H9 (cell line): ENCODE data around the gene CETP. TPM values are rescaled to one million over a fixed set of nuclear protein-coding genes. Genes with fewer than 3 reads are reported as not detected.
A peak's percentile ranks its signal among the peaks of the same experiment; 100 is the strongest.

Experiments used
- DNase-seq: peaks from one replicate; pipeline ENCODE4 v3.0.0-alpha.2; 2017
- H2AFZ ChIP-seq: one replicate; pipeline ENCODE4 v1.6.1; 2013; ENCODE audit warnings: mild to moderate bottlenecking, low read length, control low read depth, moderate library complexity
- H2AK5ac ChIP-seq: 2 replicates; pipeline ENCODE4 v1.6.1; 2013; ENCODE audit warnings: low read length, control low read depth, mixed read lengths; ENCODE audit not compliant: insufficient read length
- H2BK120ac ChIP-seq: one replicate; pipeline ENCODE4 v1.6.1; 2013; ENCODE audit warnings: low read depth, mild to moderate bottlenecking, low read length, control low read depth, inconsistent platforms; ENCODE audit not compliant: poor library complexity, severe bottlenecking
- H2BK12ac ChIP-seq: 2 replicates; pipeline ENCODE4 v1.6.1; 2013; ENCODE audit warnings: low read length, control low read depth, mixed read lengths, low read depth; ENCODE audit not compliant: insufficient read length
- H2BK15ac ChIP-seq: 2 replicates; pipeline ENCODE4 v1.6.1; 2013; ENCODE audit warnings: low read depth, low read length, control low read depth
- H2BK20ac ChIP-seq: one replicate; pipeline ENCODE4 v1.6.1; 2013; ENCODE audit warnings: low read depth, mild to moderate bottlenecking, low read length, control low read depth, inconsistent platforms; ENCODE audit not compliant: poor library complexity, severe bottlenecking
- H2BK5ac ChIP-seq: 2 replicates; pipeline ENCODE4 v1.6.1; 2013; ENCODE audit warnings: low read length, control low read depth, mixed read lengths; ENCODE audit not compliant: insufficient read length
- H3K14ac ChIP-seq: 2 replicates; pipeline ENCODE4 v1.6.1; 2013; ENCODE audit warnings: low read length, control low read depth; ENCODE audit not compliant: insufficient read depth
- H3K18ac ChIP-seq: 2 replicates; pipeline ENCODE4 v1.6.1; 2013; ENCODE audit warnings: low read depth, mild to moderate bottlenecking, mixed read lengths, low read length, control low read depth; ENCODE audit not compliant: insufficient read length
- H3K23ac ChIP-seq: 2 replicates; pipeline ENCODE4 v1.6.1; 2013; ENCODE audit warnings: low read length, control low read depth, mixed read lengths, low read depth; ENCODE audit not compliant: insufficient read length
- H3K23me2 ChIP-seq: 2 replicates; pipeline ENCODE4 v1.6.1; 2013; ENCODE audit warnings: low read depth, mild to moderate bottlenecking, mixed read lengths, low read length, control low read depth; ENCODE audit not compliant: insufficient read length, poor library complexity, severe bottlenecking
- H3K27ac ChIP-seq: 2 replicates; pipeline ENCODE4 v1.5.1; 2013; ENCODE audit warnings: low read length, control low read depth, mixed read lengths, low read depth; ENCODE audit not compliant: insufficient read length
- H3K27me3 ChIP-seq: 2 replicates; pipeline ENCODE4 v1.6.1; 2013; ENCODE audit warnings: low read length, control low read depth, inconsistent platforms; ENCODE audit not compliant: insufficient read depth
- H3K4ac ChIP-seq: 2 replicates; pipeline ENCODE4 v1.6.1; 2013; ENCODE audit warnings: low read depth, mild to moderate bottlenecking, control low read depth, inconsistent platforms, low read length, moderate library complexity
- H3K4me1 ChIP-seq: 2 replicates; pipeline ENCODE4 v1.6.1; 2013; ENCODE audit warnings: low read length, control low read depth, inconsistent platforms; ENCODE audit not compliant: insufficient read depth
- H3K4me2 ChIP-seq: 2 replicates; pipeline ENCODE4 v1.6.1; 2013; ENCODE audit warnings: low read length, control low read depth, mixed read lengths; ENCODE audit not compliant: insufficient read length, insufficient read depth
- H3K56ac ChIP-seq: 2 replicates; pipeline ENCODE4 v1.6.1; 2013; ENCODE audit warnings: low read depth, mild to moderate bottlenecking, mixed read lengths, low read length, control low read depth; ENCODE audit not compliant: insufficient read length
- H3K79me1 ChIP-seq: 2 replicates; pipeline ENCODE4 v1.6.1; 2013; ENCODE audit warnings: low read depth, mild to moderate bottlenecking, moderate library complexity, low read length, control low read depth, inconsistent platforms; ENCODE audit not compliant: insufficient read depth, poor library complexity, severe bottlenecking
- H3K79me2 ChIP-seq: 2 replicates; pipeline ENCODE4 v1.6.1; 2013; ENCODE audit warnings: low read length, control low read depth, inconsistent platforms; ENCODE audit not compliant: insufficient read depth
- H3K9ac ChIP-seq: 2 replicates; pipeline ENCODE4 v1.6.1; 2013; ENCODE audit warnings: low read length, control low read depth, mixed read lengths; ENCODE audit not compliant: insufficient read length; ENCODE audit errors: extremely low read depth
- H3K9me3 ChIP-seq: one replicate; pipeline ENCODE4 v1.6.1; 2013; ENCODE audit warnings: low read depth, low read length, inconsistent platforms; ENCODE audit not compliant: control insufficient read depth
- H3T11ph ChIP-seq: one replicate; pipeline ENCODE4 v1.6.1; 2013; ENCODE audit warnings: mild to moderate bottlenecking, low read length, control low read depth, inconsistent platforms
- H4K20me1 ChIP-seq: one replicate; pipeline ENCODE4 v1.6.1; 2013; ENCODE audit not compliant: control insufficient read depth, insufficient read length, insufficient read depth
- H4K5ac ChIP-seq: 2 replicates; pipeline ENCODE4 v1.6.1; 2013; ENCODE audit warnings: low read depth, mild to moderate bottlenecking, mixed read lengths, low read length, control low read depth; ENCODE audit not compliant: insufficient read length
- H4K8ac ChIP-seq: replicated peaks from 2 replicates; pipeline ENCODE4 v1.6.1; 2013; ENCODE audit warnings: low read length, control low read depth, mixed read lengths, low read depth; ENCODE audit not compliant: insufficient read length
- H4K91ac ChIP-seq: 2 replicates; pipeline ENCODE4 v1.6.1; 2013; ENCODE audit warnings: low read depth, mild to moderate bottlenecking, moderate library complexity, mixed read lengths, low read length, control low read depth; ENCODE audit not compliant: insufficient read length
- H3K27ac Mint-ChIP-seq, 3 experiments: 2 replicates in 2 of 3; 3 replicates in 1 of 3; pipeline ENCODE4 v1.8.0; 2020 to 2021; ENCODE audit warnings: mixed read lengths in 3 of 3, mild to moderate bottlenecking in 1 of 3, moderate library complexity in 1 of 3
- H3K27me3 Mint-ChIP-seq: 2 replicates; pipeline ENCODE4 v1.8.0; 2021; ENCODE audit warnings: low read depth, mild to moderate bottlenecking, moderate library complexity, mixed read lengths
- H3K36me3 Mint-ChIP-seq, 3 experiments: 2 replicates in 2 of 3; 3 replicates in 1 of 3; pipeline ENCODE4 v1.8.0; 2020 to 2021; ENCODE audit warnings: low read depth in 3 of 3, mixed read lengths in 3 of 3; ENCODE audit not compliant: insufficient read depth in 1 of 3
- H3K4me1 Mint-ChIP-seq, 2 experiments: 2 replicates each; pipeline ENCODE4 v1.8.0; 2020; ENCODE audit warnings: mixed read lengths in 2 of 2
- H3K4me3 Mint-ChIP-seq, 2 experiments: 2 replicates in 1 of 2; 3 replicates in 1 of 2; pipeline ENCODE4 v1.8.0; 2020 to 2021; ENCODE audit warnings: mild to moderate bottlenecking in 2 of 2, mixed read lengths in 2 of 2, moderate library complexity in 1 of 2
- H3K9me3 Mint-ChIP-seq, 2 experiments: 2 replicates in 1 of 2; 3 replicates in 1 of 2; pipeline ENCODE4 v1.8.0; 2020; ENCODE audit warnings: mild to moderate bottlenecking in 2 of 2, mixed read lengths in 2 of 2, moderate library complexity in 1 of 2
- CTCF ChIP-seq: fragments of 200-600 bp; sonication (generic); conservative IDR thresholded peaks from 3 replicates; pipeline ENCODE4 v1.8.0; 2021; ENCODE audit warnings: antibody characterized with exemption, mild to moderate bottlenecking
- WGBS: extraction: QIAGEN DNeasy Blood & Tissue Kit; methylation state at CpG from one replicate; pipeline ENCODE4 v1.1.7; 2013; ENCODE audit warnings: missing lambda C conversion rate, low lambda C conversion rate, mixed read lengths; ENCODE audit not compliant: insufficient read length; ENCODE audit errors: extremely low coverage; 5-methylcytosine and 5-hydroxymethylcytosine counted together
- total RNA-seq: library from RNA; stranded (reverse); gene quantifications from 2 replicates; pipeline ENCODE4 v1.2.1, GENCODE V29; 2021

CETP gene
- total RNA-seq, 1 experiment from 2014 or later = not detected

- Histone ChIP-seq H4K5ac (no peak overlapping the region), H3K23ac (no peak overlapping the region), H3K23me2 (no peaks in the 10 kb centered on the region), H3K4me2 (no peak overlapping the region), H3K9ac (no peak overlapping the region), H2BK12ac (no peak overlapping the region), H2BK15ac (no peak overlapping the region), H4K91ac (no peak overlapping the region), H2BK120ac (no peak overlapping the region), H3K27me3 (no peaks in the 10 kb centered on the region), H3K79me1 (no peaks in the 10 kb centered on the region), H3K9me3 (no peaks in the 10 kb centered on the region), H3K14ac (0 out of 2 replicates have a peak overlapping the region, but pooled peaks have one; percentile 59), H3K27ac (no peak overlapping the region), H2BK20ac (no peak overlapping the region), H2AFZ (peak overlapping the region; percentile 76), H3K18ac (peak overlapping the region; percentile 47), H3K56ac (no peak overlapping the region), H3K4me1 (no peaks in the 10 kb centered on the region), H3K4ac (no peak overlapping the region), H4K8ac (no peak overlapping the region), H4K20me1 (no peaks in the 10 kb centered on the region), H3T11ph (no peak overlapping the region), H2BK5ac (no peak overlapping the region), H2AK5ac (no peak overlapping the region), H3K79me2 (no peaks in the 10 kb centered on the region)
- peak; percentile 100 for TF ChIP-seq CTCF
- Mint-ChIP-seq H3K9me3 (no peaks in the 10 kb centered on the region), H3K36me3 (no peaks in the 10 kb centered on the region; a peak in 1 of 7 replicates), H3K4me1 (peaks cover 2 to 3% of the 10 kb centered on the region in 2 experiments; a peak in 2 of 4 replicates), H3K27me3 (peaks cover 1% of the 10 kb centered on the region), H3K27ac (0 out of 7 replicates have a peak overlapping the region, but pooled peaks of 1 of the 3 experiments have one; percentile 44), H3K4me3 (peak overlapping the region in 1 of 2 experiments; percentile 29; a peak in 1 of 5 replicates)
- WGBS = no CpG with 5 or more reads among the region's 30 CpGs
- DNase-seq = peak; percentile 94
These were observed 2.7 kb downstream of the CETP start for GRCh38 chr16:56964243-56965148.
